Measurements from ENCODE around the gene SCARF2.
"Not testable (repeated sequence)": the region's sequence is repeated elsewhere in the genome, so short reads cannot be mapped to it uniquely, and the experiment has no call there.

The SCARF2 gene

DNA sequence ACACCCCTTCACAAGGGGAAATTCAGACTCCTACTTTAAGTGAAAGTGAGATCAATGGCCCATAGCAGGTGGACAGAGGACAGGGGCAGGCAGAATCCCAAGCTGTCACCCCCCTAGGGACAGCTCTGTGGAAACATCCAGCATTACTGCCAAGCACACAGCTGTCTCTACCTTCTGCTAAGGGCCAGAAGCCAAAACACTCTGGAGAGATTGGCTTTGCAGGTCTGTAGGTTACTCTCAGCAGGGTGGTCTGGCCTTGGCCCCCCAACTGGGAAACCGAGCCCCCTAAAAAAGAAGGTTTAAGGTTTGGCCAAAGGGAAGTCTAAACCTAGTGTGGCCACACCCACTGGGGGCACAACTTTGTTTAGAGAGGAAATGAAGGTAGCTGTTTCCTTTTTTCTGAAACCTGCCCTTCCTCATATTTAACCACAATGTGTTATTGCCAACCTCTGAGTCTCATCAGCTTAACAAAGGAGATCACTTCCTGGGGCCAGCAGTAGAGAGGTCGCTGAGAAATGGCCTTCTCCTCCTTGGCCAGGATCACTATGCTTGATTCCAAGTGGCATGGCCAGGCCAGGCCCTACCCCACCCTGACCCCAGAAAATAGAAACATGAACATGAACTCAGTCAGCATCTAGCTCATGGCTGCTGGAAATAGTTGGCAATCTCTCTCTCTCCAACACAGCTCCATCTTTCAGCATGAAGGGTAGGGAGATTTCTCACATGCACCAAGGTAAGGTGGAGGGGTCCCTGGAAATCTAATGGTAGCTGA lies 25.9 kb upstream of the SCARF2 start:
- DNase-seq, result peak; percentile 71

DNA sequence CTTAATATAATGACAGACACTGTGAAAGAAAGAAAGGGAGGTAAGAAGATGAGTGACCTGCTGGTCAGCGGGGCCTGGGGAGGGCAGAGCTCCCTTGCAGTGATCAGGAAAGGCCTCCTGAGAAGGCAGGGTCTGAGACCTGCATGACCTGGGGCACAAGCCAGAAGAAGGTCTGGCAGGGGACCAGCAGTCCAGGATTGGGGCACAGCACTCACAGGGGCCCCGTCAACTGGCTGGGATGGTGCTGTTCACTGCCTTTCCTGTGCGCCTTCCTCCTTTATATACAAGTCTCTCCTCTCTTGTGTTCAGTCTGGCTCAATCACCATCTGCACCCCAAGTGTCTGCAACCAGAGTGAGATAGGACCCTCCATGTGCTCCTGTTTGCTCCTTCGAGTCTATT lies 22.2 kb upstream of the SCARF2 start:
- DNase-seq, result no peak

DNA sequence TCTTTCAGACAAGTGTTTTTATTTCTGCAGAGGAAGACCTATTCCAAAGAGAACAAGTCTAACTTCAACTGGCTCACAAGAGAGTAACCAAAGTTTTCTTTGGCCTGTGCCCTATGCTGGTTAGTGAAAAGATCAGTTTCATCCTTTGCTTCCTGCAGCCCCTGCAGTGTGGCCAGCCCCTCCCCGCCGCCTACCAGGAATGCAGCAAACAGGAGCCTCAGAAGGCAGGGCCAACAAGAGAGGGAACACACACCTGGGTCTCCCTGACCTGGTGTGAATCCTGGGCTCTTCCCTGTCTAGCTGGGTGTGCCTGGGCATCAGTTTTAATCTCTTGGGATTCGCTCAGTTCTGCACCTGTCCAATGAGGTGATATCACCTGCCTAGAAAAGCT lies 21.5 kb upstream of the SCARF2 start:
- no peak for DNase-seq

DNA sequence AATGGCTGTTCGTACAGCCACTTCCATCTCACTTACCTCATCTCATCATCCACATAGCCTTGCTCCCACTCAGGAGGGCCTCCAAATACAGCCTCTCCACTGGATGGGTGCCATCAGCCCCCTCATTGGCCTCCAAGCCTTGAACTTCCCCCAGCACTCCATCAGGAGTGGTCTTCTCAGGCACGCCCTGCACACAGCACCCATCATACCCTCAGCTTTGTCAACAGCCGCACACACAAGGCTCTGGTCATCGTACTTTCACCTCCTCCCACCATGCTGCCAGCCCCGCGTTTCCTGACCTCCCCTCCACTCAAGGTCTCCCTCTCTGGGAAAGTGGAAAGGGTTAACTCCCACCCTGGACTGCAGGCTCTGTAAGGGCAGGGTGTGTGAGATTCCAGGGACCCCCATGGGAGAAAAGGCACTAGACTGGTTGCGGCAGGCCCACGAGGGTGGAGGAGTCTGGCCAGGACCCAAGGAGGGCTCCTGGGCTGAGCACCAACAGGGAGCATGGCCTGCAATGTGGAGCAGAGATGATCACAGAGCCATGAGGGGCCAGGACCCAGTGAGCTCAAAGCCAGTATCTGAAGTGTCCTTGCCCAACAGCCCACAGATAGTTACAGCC lies 21.0 kb upstream of the SCARF2 start:
- no peak for DNase-seq

DNA sequence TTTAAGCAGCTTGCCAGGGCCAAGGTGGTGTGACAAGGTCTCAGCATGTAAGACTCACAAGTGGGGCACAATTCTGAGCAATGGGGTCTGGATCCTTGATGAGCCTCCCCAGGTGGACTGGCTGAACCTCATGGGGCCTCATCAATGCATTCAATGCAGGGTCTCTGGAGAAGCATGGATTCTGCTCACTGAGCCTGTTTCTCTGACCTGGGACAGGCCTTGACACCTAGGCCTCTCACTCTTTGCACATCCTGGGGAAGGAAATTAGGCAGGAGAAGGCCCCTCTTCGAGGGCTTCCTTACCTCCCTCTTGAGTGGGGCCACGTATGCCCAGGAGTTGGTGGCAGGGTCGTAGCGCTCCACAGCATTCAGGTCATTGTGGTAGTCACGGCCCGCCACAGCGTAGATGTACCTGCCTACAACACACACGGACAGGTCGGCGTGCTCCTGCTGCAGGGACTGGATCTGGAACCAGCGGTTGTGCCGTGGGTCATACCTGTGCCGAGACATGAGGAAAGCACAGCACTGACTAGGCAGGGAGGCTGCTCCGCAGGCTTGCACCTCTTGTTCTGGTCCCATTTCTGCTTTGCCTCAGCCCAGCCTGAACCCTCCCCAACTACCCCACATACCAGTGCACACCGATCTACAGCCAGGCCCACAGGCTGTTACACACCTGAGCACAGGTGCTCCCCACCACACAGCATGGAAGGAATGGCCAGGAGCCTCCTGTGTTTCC lies 20.0 kb upstream of the SCARF2 start:
- DNase-seq, result no peak

DNA sequence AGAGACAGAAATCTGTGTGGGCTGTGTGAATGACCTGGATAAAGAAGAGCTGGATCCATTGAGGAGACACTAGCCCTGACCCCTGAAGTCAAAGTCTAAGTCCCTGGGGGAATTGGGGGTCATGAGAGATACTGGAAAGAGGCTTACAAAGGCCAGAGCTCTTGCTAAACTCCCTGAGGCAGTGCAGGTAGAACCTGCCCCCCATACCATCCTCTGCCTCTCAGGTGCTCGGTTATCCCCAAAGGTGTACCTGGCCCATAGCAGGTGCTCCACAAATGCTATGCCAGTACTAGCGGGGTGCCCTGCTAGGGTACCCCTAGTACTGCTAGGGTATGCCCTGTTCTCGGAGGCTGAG lies 19.1 kb upstream of the SCARF2 start:
- DNase-seq, result no peak

DNA sequence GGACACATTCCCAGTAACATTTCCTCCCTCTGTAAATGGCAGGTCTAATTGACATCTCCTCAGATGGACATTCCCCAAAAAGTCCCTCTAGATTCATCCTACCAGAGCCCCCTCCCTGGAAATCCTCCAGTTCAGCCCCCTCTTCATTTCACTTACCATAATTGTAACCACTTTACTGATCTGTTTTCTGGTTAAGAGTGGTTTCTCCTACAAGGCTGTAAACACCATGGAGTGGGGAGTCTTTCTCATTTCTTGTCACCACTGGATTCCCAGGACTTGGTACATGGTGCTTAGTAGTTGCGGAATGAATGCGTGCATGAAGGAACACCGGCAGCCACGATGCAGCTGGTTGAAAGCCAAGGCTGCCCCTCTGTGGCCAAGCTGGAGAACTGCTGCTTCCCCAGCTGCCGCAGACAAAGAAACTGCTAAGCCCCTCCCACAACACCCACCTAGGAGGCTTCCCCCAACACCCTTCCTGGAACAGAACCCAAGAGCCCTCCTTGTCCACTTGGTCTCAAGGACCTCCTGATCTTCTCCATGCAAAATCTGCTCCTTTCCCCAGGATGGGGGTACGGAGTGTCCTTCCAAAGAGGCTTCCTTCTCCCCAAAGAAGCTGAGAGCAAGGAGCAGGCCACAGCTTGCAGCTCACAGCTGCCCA lies 18.6 kb upstream of the SCARF2 start:
- DNase-seq, result peak; percentile 83

DNA sequence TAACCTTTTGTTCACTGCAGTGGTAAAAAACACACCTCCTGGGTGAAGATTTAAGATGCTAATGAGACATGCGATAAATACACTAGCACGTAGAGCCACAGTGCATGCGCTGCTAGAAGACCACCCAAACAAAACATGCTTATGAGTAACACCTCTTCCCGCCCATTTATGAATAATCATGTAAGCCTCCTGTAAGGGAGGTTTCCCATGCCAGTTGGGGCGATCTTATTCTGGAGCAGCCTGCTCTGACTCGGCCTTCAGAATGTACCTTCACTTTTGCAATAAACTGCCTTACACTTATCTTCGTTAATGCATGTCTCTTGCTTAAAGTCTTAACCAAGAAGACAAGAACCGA lies 18.1 kb upstream of the SCARF2 start:
- DNase-seq, result no peak

DNA sequence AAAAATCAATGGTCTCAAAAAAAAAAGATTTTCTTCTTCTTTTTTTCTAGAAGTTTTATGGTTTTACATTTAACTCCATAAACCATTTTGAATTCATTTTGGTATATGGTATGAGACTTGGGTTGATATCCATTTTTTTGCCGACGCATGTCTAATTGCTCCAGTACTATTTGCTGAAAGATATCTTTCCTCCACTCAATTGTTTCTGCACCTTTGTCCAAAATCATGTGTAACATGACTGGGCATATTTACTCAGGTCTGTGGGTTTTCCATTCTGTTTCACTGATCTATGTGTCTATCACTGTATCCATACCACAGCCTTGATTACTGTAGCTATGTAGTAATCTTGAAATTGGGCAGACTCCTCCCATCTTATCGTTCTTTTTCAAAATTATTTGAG lies 15.6 kb upstream of the SCARF2 start:
- DNase-seq, result no peak

DNA sequence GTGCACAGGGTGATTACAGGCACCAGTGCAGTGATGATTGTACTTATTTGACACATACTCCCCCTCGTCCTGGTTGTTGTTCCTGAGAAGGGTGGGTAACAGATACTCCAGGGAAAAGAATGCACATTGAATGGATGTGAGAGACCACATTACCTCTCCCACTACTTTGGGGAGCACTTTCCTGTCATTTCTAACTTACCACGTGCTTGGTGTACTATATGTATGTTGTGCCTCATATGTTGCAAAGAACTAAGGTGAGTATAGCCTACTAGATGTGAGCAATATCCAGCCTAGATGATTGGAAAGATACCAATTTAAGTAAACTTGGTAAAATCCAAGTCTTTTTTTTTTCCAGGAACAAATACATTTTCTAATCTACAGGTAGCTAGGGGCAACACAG lies 14.3 kb upstream of the SCARF2 start:
- DNase-seq, result no peak

DNA sequence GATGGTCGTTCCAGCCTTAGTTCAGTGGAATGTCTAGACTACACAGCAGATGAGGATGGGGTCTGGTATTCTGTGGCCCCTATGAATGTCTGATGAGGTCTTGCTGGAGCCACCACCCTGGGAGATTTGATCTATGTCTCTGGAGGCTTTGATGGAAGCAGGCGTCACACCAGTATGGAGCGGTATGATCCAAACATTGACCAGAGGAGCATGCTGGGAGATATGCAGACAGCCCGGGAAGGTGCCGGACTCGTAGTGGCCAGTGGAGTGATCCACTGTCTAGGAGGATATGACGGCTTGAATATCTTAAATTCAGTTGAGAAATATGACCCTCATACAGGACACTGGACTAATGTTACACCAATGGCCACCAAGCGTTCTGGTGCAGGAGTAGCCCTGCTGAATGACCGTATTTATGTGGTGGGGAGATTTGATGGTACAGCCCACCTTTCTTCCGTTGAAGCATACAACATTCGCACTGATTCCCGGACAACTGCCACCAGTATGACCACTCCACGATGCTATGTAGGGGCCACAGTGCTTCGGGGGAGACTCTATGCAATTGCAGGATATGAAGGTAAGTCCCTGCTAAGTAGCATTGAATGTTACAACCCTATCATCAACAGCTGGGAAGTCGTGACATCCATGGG lies 13.6 kb upstream of the SCARF2 start:
- DNase-seq, result not testable (repeated sequence)

DNA sequence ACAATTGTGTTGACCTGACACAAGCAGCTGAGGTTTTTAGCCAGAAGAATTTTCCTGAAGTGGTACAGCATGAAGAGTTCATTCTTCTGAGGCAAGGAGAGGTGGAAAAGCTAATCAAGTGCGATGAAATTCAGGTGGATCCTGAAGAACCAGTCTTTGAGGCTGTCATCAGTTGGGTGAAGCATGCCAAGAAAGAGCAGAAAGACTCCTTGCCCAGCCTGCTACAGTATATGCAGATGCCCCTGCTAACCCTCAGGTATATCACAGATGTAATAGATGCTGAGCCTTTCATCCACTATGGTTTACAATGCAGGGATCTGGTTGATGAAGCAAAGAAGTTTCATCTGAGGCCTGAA lies 12.9 kb upstream of the SCARF2 start:
- DNase-seq, result no peak

DNA sequence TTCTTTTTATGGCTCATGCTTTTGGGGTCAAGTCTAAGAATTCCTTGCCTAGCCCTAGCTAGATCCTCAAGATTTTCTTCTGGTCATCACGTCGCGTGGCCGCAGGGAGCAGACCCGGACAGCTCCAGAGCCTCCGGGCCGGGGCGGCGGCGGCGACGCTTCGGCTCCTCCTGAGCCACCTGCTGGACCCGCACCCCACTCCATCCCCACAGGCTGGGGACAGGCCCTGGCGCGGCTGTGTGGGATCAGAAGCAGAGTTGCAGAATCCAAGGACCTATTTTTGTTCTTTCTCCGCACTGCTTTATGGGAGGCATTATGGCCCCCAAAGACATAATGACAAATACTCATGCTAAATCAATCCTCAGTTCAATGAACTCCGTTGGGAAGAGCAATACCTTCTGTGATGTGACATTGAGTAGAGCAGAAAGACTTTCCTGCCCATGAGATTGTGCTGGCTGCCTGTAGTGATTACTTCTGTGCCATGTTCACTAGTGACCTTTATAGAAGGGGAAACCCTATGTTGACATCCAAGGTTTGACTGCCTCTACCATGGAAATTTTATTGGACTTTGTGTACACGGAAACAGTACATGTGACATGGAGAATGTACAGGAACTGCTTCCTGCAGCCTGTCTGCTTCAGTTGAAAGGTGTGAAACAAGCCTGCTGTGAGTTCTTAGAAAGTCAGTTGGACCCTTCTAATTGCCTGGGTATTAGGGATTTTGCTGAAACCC lies 12.4 kb upstream of the SCARF2 start:
- DNase-seq, result no peak

DNA sequence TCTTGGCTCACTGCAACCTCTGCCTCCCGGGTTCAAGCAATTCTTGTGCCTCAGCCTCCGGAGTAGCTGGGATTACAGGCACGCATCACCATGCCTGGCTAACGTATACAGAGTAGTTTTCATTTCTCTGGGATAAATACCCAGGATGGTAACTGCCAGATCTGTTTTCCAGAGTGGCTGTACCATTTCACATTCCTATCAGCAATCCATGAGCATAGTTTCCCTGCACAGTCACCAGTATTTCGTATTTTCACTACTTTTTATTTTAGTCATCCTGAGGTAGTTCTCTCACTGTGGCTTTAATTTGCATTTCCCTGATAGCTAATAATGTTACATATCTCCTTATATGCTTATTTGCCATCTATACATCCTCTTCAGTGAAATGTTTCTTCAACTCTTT lies 11.0 kb upstream of the SCARF2 start:
- no peak for DNase-seq

DNA sequence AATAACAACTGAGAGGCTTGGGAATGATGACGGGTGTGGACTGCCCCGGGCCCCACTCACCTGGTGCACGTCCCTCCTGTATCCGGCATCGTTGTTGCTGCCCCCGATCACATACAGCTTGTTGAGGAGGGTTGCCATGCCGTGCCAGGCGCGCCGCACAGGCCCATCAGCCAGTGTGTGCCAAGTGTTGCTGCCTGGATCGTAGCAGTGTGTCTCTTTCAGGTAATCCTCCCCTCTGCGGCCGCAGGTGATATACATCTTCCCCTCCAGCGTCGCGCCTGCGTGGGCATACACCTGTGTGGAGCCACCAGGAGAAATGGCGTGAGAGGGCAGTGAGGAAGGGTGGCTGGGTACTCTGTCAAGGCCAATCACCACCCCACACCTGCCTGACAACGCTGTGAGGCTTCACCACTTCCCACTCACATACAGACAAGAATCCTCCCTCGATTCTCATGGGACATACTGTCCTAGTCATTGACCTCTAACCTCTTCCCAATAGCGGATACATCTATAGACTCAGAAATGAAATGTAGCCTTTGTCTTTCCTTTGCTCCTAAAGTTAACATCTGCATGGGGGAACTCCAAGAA lies 8.9 kb upstream of the SCARF2 start:
- DNase-seq, result no peak

DNA sequence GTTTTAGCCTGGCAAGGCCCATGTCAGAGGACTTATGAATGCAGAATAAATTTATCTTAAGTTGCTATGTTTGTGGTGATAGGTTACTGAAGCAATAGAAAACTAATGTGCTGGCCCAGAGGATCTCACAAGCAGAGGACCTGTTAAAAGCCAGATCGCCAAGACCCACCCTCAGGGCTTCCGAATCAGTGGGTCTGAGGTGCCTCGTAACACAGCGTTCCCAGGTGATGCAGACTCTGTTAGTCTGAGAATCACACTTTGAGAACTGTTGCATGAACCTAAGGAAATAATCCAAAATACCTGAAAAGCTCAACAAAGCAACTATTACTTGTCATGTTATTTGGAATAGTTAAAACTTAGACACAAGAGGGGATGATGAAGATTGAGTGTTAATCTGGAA lies 6.7 kb upstream of the SCARF2 start:
- no peak for DNase-seq

DNA sequence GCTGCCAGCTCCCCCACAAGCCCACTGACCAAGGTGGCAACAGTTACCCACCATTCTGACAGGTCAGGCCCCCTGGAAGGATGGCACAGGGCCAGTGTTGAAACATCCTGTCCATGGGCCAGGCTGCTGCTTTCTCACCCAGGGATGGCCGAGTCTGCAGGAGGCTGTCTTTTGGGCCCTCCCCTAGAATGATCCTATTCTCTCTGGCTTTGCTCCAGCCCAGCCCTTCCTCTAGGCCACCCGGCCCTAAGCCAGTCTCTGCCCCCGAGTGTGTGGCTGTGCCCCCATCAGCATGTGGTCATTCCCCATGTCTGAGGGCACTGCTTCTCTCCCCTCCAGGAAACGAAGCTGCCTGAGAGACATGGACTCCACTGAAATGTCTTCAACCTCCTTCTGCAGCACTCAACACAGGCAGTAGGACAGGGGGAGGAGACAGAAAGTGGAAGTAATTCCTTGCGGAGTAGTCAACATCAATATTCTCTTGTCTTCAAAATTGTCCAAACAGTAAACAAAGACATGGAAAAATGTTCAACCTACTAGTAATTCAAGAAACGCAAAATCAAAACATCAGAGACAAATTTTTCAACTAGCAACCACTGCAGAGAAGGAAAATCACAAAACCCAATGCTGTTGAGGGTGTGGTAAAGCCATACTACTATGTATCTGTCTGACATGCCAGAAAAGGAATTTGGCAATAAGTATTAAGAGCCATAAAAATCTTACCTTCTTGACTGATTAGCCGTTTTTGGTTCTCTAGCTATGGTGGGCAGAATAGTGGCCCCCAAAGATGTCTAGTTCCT lies 5.1 kb upstream of the SCARF2 start:
- DNase-seq, result no peak

DNA sequence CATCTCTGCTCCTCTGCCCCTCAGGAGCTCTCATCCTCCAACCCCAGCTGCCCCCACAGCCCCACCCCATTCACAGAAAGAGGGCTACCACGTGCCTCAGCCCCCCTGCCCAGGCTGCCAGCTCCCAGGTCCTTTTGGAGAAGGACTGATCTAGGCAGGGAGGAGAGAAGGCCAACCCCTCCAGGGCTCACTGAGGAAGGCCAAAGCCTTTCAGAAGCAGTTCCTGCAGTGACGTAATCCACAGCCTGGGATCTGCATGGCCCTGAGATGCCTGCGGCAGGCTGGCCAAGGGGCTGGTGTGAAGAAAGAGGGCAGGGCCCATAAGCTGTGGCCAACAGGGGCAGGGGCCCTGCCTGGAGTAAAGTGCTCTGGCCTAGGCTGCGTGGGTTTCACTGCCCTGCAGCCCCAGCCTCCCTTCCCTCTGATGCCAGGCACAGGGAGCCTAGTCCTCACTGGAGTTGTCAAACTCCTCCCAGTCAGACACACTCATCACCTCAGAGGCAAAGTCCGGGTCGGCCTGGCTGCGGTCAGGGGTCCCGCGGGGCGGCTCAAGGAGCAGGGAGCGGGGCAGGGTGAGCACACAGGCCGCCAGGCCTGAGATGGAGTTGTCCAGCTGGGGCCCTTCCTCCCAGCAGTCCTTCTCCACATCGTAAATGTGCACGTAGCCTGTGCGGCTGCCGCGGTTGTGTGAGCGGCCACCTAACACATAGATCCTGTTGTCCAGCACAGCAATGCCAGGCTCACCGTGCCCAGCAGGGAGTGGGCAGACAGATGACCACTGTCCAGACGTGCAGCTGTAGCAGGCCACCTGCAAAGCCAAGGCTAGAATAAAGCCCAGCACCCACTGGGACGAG lies 4.2 kb upstream of the SCARF2 start:
- DNase-seq, result no peak

DNA sequence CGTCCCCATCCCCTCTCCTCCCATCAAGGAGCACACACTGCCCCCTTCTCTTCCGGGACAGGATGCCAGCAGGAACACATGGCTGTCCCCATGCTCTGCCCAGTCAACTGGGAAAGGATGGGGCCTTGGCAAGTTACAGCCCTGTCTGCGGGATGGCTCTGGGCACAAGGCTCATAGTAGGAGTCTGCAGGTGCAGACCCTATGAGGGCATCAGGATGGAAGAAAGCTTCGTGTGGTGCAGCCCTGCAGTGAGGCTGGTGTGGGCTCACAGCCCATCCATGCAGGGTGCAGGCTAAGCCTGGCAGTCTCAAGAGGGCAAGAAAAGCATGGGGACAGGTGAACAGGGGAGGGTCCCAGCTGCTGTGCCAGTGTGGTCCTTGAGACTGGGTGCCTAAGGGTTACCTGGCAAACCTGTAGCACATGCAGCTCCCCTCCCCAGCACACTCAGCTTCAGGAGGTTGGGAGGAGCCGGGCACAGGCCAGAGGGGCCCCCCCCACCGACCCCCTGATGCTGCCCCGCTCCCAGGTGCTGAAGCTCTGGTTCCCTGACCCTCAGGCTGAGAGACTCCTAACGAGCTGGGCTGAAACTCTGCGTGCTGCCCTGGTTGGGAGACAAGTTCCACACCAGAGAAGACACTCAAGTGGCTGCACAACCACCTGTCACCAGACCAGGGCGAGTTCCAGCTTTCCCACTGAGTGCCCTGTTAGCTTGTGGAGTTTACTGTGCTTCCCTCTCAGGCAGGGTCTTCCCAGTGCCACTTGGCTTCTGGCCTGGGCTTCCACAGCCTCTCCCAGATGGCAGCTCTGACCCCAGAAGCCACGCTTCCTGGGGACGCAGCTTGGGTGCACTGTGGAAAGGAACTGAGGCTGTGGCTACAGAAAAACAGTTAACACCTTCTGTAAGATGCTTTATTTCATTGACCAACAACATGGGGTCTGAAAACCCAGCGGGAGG lies 3.3 kb upstream of the SCARF2 start:
- no peak for DNase-seq

Data from CD4-positive, alpha-beta T cell treated with Interleukin-17A for 1 hour (primary cell).